H1 (cell line): ENCODE results near the gene SLX4IP. TPM values are rescaled to one million over a fixed set of nuclear protein-coding genes. Genes with fewer than 3 reads are reported as not detected.

ENCODE experiments used
- CTCF ChIA-PET: fragments of 300-600 bp; sonication (Branson Sonifier 250); formaldehyde crosslinking; loops from one replicate; lab custom pipeline; 2021; ENCODE audit not compliant: partially characterized antibody; lab: Charles Lee
- POLR2A ChIA-PET: fragments of 300-600 bp; sonication (Branson Sonifier 250); formaldehyde crosslinking; loops from one replicate; lab custom pipeline; 2021; ENCODE audit warnings: inconsistent platforms; ENCODE audit not compliant: partially characterized antibody; lab: Charles Lee
- DNase-seq, 2 experiments: peaks; one replicate each; pipeline versions ENCODE4 v3.0.0 to v3.0.0-alpha.2; 2010 to 2022; ENCODE audit warnings: low spot score in 2 of 2, low read depth in 1 of 2, mixed read lengths in 1 of 2
- FAIRE-seq: peaks from 2 replicates; lab custom pipeline; 2011; peaks lifted over from hg19 to GRCh38; lab: Jason Lieb, UNC
- H2AFZ ChIP-seq: 2 replicates; pipeline ENCODE4 v1.8.1; 2012; ENCODE audit warnings: low read length, inconsistent platforms
- H2AK5ac ChIP-seq: 2 replicates; pipeline ENCODE4 v1.6.1; 2013; ENCODE audit warnings: low read depth, low read length
- H2BK120ac ChIP-seq: replicated peaks from 2 replicates; pipeline ENCODE3; 2013; ENCODE audit warnings: low read depth, low read length, inconsistent platforms
- H2BK12ac ChIP-seq: 2 replicates; pipeline ENCODE4 v1.6.1; 2013; ENCODE audit warnings: low read depth, low read length
- H2BK15ac ChIP-seq: 2 replicates; pipeline ENCODE4 v1.6.1; 2013; ENCODE audit warnings: low read length
- H2BK20ac ChIP-seq: 2 replicates; pipeline ENCODE4 v1.6.1; 2013; ENCODE audit warnings: low read length
- H2BK5ac ChIP-seq: 2 replicates; pipeline ENCODE4 v1.6.1; 2013; ENCODE audit warnings: low read depth, low read length
- H3K14ac ChIP-seq: 2 replicates; pipeline ENCODE4 v1.6.1; 2013; ENCODE audit warnings: inconsistent platforms; ENCODE audit not compliant: insufficient read length
- H3K18ac ChIP-seq: 2 replicates; pipeline ENCODE4 v1.6.1; 2013; ENCODE audit warnings: low read length; ENCODE audit errors: extremely low read depth
- H3K23ac ChIP-seq: 2 replicates; pipeline ENCODE4 v1.6.1; 2013; ENCODE audit warnings: inconsistent platforms; ENCODE audit not compliant: insufficient read length
- H3K23me2 ChIP-seq: 2 replicates; pipeline ENCODE4 v1.6.1; 2013; ENCODE audit warnings: low read depth, low read length
- H3K27ac ChIP-seq: 2 replicates; pipeline ENCODE4 v1.6.1; 2011; ENCODE audit warnings: low read depth, low read length, inconsistent platforms
- H3K27me3 ChIP-seq, 4 experiments: replicated peaks in 1 of 4; 1 replicate in 1 of 4; 2 replicates in 3 of 4; pipeline versions ENCODE4 v1.6.1 to v1.8.1; 2011 to 2013; ENCODE audit warnings: low read length in 3 of 4, mild to moderate bottlenecking in 3 of 4, inconsistent platforms in 2 of 4, mixed read lengths in 2 of 4, moderate library complexity in 1 of 4; ENCODE audit not compliant: control insufficient read depth in 3 of 4, insufficient read depth in 3 of 4; ENCODE audit errors: extremely low read depth in 1 of 4
- H3K36me3 ChIP-seq, 4 experiments: 2 replicates each; pipeline versions ENCODE4 v1.6.1 to v1.8.1; 2011 to 2013; ENCODE audit warnings: mild to moderate bottlenecking in 4 of 4, low read length in 3 of 4, moderate library complexity in 2 of 4, control low read depth in 1 of 4, inconsistent platforms in 1 of 4; ENCODE audit not compliant: insufficient read depth in 4 of 4, control insufficient read depth in 2 of 4
- H3K4ac ChIP-seq: replicated peaks from 2 replicates; pipeline ENCODE3; 2013; ENCODE audit warnings: low read length, low read depth, mixed read lengths, inconsistent platforms; ENCODE audit not compliant: insufficient read length
- H3K4me1 ChIP-seq, 4 experiments: replicated peaks in 1 of 4; 1 replicate in 1 of 4; 2 replicates in 3 of 4; pipeline versions ENCODE4 v1.6.1 to v1.8.1; 2011 to 2013; ENCODE audit warnings: low read length in 3 of 4, inconsistent platforms in 2 of 4, mixed read lengths in 1 of 4; ENCODE audit not compliant: insufficient read depth in 4 of 4, control insufficient read depth in 3 of 4
- H3K4me2 ChIP-seq, 2 experiments: 2 replicates each; pipeline versions ENCODE4 v1.6.1 to v1.8.1; 2011 to 2013; ENCODE audit warnings: low read depth in 2 of 2, low read length in 2 of 2, control low read depth in 1 of 2, inconsistent platforms in 1 of 2, mild to moderate bottlenecking in 1 of 2; ENCODE audit not compliant: insufficient read depth in 1 of 2
- H3K4me3 ChIP-seq, 4 experiments: fragments of 200-600, 300-600 bp in 1 of 4; sonication (generic), shearing (Covaris generic), sonication (Bioruptor Twin) in 1 of 4; 2 replicates each; pipeline versions ENCODE4 v1.5.1 to v1.8.1; 2011 to 2016; ENCODE audit warnings: low read length in 4 of 4, low read depth in 3 of 4, control low read depth in 2 of 4, inconsistent platforms in 2 of 4, mild to moderate bottlenecking in 2 of 4, mixed read lengths in 1 of 4, moderate library complexity in 1 of 4; ENCODE audit not compliant: insufficient read depth in 2 of 4; ENCODE audit errors: extremely low read depth in 1 of 4
- H3K56ac ChIP-seq: replicated peaks from 2 replicates; pipeline ENCODE3; 2013; ENCODE audit warnings: low read depth, mild to moderate bottlenecking, mixed read lengths, low read length, inconsistent platforms; ENCODE audit not compliant: insufficient read length
- H3K79me1 ChIP-seq: 2 replicates; pipeline ENCODE4 v1.6.1; 2013; ENCODE audit warnings: low read depth, low read length, control low read depth
- H3K79me2 ChIP-seq, 2 experiments: 2 replicates each; pipeline versions ENCODE4 v1.6.1 to v1.8.1; 2012 to 2013; ENCODE audit warnings: low read length in 2 of 2, mild to moderate bottlenecking in 2 of 2, inconsistent platforms in 1 of 2; ENCODE audit not compliant: insufficient read depth in 2 of 2, control insufficient read depth in 1 of 2
- H3K9ac ChIP-seq, 4 experiments: replicated peaks in 1 of 4; 1 replicate in 1 of 4; 2 replicates in 3 of 4; pipeline versions ENCODE4 v1.6.1 to v1.8.1; 2011 to 2013; ENCODE audit warnings: low read depth in 3 of 4, low read length in 3 of 4, control low read depth in 2 of 4, mild to moderate bottlenecking in 2 of 4, moderate library complexity in 2 of 4, inconsistent platforms in 1 of 4; ENCODE audit errors: extremely low read depth in 1 of 4
- H3K9me3 ChIP-seq, 2 experiments: 2 replicates each; pipeline versions ENCODE4 v1.6.1 to v1.8.1; 2012 to 2013; ENCODE audit warnings: mild to moderate bottlenecking in 2 of 2, moderate library complexity in 2 of 2, control low read depth in 1 of 2, inconsistent platforms in 1 of 2, low read depth in 1 of 2, low read length in 1 of 2, mixed read lengths in 1 of 2; ENCODE audit not compliant: insufficient read depth in 2 of 2
- H4K20me1 ChIP-seq, 2 experiments: replicated peaks in 1 of 2; 2 replicates each; pipeline versions ENCODE3 to v1.8.1; 2011 to 2013; ENCODE audit warnings: inconsistent platforms in 2 of 2, low read length in 2 of 2, mild to moderate bottlenecking in 1 of 2; ENCODE audit not compliant: insufficient read depth in 2 of 2, control insufficient read depth in 1 of 2
- H4K5ac ChIP-seq: 2 replicates; pipeline ENCODE4 v1.6.1; 2013; ENCODE audit warnings: low read length, low read depth, mixed read lengths, inconsistent platforms; ENCODE audit not compliant: insufficient read length
- H4K8ac ChIP-seq: 2 replicates; pipeline ENCODE4 v1.8.0; 2013; ENCODE audit warnings: mild to moderate bottlenecking, moderate library complexity, low read length, inconsistent platforms; ENCODE audit not compliant: insufficient read depth; ENCODE audit errors: extremely low read depth
- H4K91ac ChIP-seq: replicated peaks from 2 replicates; pipeline ENCODE3; 2013; ENCODE audit warnings: low read length, mixed read lengths, inconsistent platforms; ENCODE audit not compliant: insufficient read length
- ATF2 ChIP-seq: IDR thresholded peaks from 2 replicates; pipeline ENCODE4 v1.6.1; 2012; ENCODE audit warnings: low read length, inconsistent platforms
- CBX5 ChIP-seq: fragments of 300-800, 300-1000 bp; sonication (generic); IDR thresholded peaks from 2 replicates; pipeline ENCODE4 v1.7.1; 2016; ENCODE audit warnings: antibody characterized with exemption, low read length, low read depth
- CBX8 ChIP-seq: fragments of 300-800, 300-1000 bp; sonication (generic); IDR thresholded peaks from 2 replicates; pipeline ENCODE4 v1.7.1; 2016; ENCODE audit warnings: low read depth, low read length, borderline replicate concordance
- CEBPB ChIP-seq: IDR thresholded peaks from 2 replicates; pipeline ENCODE4 v1.6.1; 2012; ENCODE audit warnings: low read depth, low read length
- CREB1 ChIP-seq: IDR thresholded peaks from 2 replicates; pipeline ENCODE4 v1.6.1; 2012; ENCODE audit warnings: inconsistent platforms
- EGR1 ChIP-seq: IDR thresholded peaks from 2 replicates; pipeline ENCODE4 v1.6.1; 2011; ENCODE audit warnings: low read depth, low read length, borderline replicate concordance
- WGBS, 2 experiments: shearing (Covaris generic) in 1 of 2; methylation state at CpG; one replicate each; pipeline versions ENCODE4 v1.1.6 to v1.1.7; 2013 to 2015; ENCODE audit warnings: low lambda C conversion rate in 2 of 2, mixed read lengths in 2 of 2, inconsistent platforms in 1 of 2, low coverage in 1 of 2, missing lambda C conversion rate in 1 of 2; ENCODE audit not compliant: insufficient replicate concordance in 2 of 2, insufficient coverage in 1 of 2, insufficient read length in 1 of 2; ENCODE audit errors: extremely low coverage in 1 of 2, missing lambda C conversion rate in 1 of 2; 5-methylcytosine and 5-hydroxymethylcytosine counted together
- polyA plus RNA-seq, 7 experiments: library from polyadenylated mRNA; depleted of rRNA in 3 of 7; stranded (reverse) in 5 of 7; unstranded in 2 of 7; fragments of >200 nt in 5 of 7; fragments of 200-250 nt in 2 of 7; gene quantifications; 1 replicate in 5 of 7; 2 replicates in 1 of 7; 4 replicates in 1 of 7; pipeline versions ENCODE4 v1.2.1 to v1.2.3, GENCODE V29; 2011 to 2013; ENCODE audit warnings: missing spikeins in 2 of 7, mixed read lengths in 2 of 7
- total RNA-seq: library from RNA; stranded (reverse); fragmentation: NEBNext Ultra II Directional; extraction: Animal tissue kit (Norgen Biotek cat#: 25700); gene quantifications from 2 replicates; pipeline ENCODE4 v1.2.1, GENCODE V29; 2021

The SLX4IP gene
- total and polyA plus RNA-seq, 2 of the 8 experiments (the other 6 are each of a cell fraction or from before 2014, with no cell fraction given), result 2.4 to 8.7 TPM

GRCh38 chr20:10470276-10470675 is 35.2 kb downstream of the SLX4IP start:
- CTCF ChIA-PET, result interaction anchor here (0.6 to 1.6 kb wide), 4 partner anchors 8 to 75 kb away, joined by 3 to 4 read pairs (median 4); no protein-coding TSS in a partner anchor
- H3K4me1 ChIP-seq, result peaks cover 0 to 31% (median 20%) of the 10 kb centered on the region in 4 experiments

More at GRCh38 chr20:10470276-10470675, 35.2 kb downstream of the SLX4IP start:
- Histone ChIP-seq H3K4me2 (no peak overlapping the region), H4K5ac (no peak overlapping the region), H4K8ac (no peak overlapping the region), H3K27me3 (no peaks in the 10 kb centered on the region), H2BK5ac (no peak overlapping the region), H3K79me2 (peaks cover 0 to 11% of the 10 kb centered on the region in 2 experiments; a peak in 2 of 4 replicates), H3K4me3 (no peak overlapping the region), H2AK5ac (no peak overlapping the region), H3K4ac (no peak overlapping the region), H3K23me2 (no peaks in the 10 kb centered on the region), H3K27ac (no peak overlapping the region), H4K91ac (no peak overlapping the region), H3K79me1 (no peaks in the 10 kb centered on the region), H2AFZ (no peak overlapping the region), H3K36me3 (no peaks in the 10 kb centered on the region), H3K14ac (no peak overlapping the region), H3K56ac (no peak overlapping the region), H2BK120ac (no peak overlapping the region), H2BK15ac (no peak overlapping the region), H3K9me3 (no peaks in the 10 kb centered on the region), H3K9ac (no peak overlapping the region), H3K18ac (no peak overlapping the region), H2BK20ac (no peak overlapping the region), H3K23ac (no peak overlapping the region), H4K20me1 (no peaks in the 10 kb centered on the region), H2BK12ac (no peak overlapping the region)
- POLR2A ChIA-PET, result no interaction called here
- WGBS, 2 experiments, result 88% methylated on average over 6 of the region's 6 CpGs; no CpG with 5 or more reads in 1 of the 2 experiments
- no peak for TF ChIP-seq CEBPB
- TF ChIP-seq CBX5, result no peak
- TF ChIP-seq EGR1, result no peak
- TF ChIP-seq CREB1, result no peak
- no peak for TF ChIP-seq ATF2
- TF ChIP-seq CBX8, result no peak
- FAIRE-seq (no peak), DNase-seq (no peak)
